GM18861 (cell line): Measurements from ENCODE around the gene PSMB5.

Experiments used
- ATAC-seq: cut with Tn5 transposase; IDR thresholded peaks from one replicate; pipeline ENCODE4 v1.9.1; 2021; ENCODE audit not compliant: unreplicated experiment

Gene PSMB5

GRCh38 chr14:22995889-22996625 is 38.6 kb downstream of the PSMB5 start:
- no peak for ATAC-seq

- no peak for ATAC-seq
Measured at GRCh38 chr14:22994762-22995275, 39.9 kb downstream of the PSMB5 start.

- no peak for ATAC-seq
Measured at GRCh38 chr14:22993517-22993916, 41.2 kb downstream of the PSMB5 start.

- no peak for ATAC-seq
Measured at GRCh38 chr14:22991852-22992251, 42.8 kb downstream of the PSMB5 start.

- no peak for ATAC-seq
Measured at GRCh38 chr14:22987291-22987690, 47.4 kb downstream of the PSMB5 start.

GRCh38 chr14:22986508-22987054 is 48.1 kb downstream of the PSMB5 start:
- ATAC-seq: no peak

- ATAC-seq: no peak
Measured at GRCh38 chr14:22985894-22986507, 48.7 kb downstream of the PSMB5 start.

- no peak for ATAC-seq
Measured at GRCh38 chr14:22984959-22985658, 49.6 kb downstream of the PSMB5 start.

GRCh38 chr14:22982477-22983245 is 52.0 kb downstream of the PSMB5 start, which contains the start of gene AJUBA:
Gene AJUBA (minus strand): TSS chr14:22982551. CDS start chr14:22982266, 285 bp downstream.
- no peak for ATAC-seq

GRCh38 chr14:22981876-22982476 is 52.7 kb downstream of the PSMB5 start:
- ATAC-seq: no peak

GRCh38 chr14:22981090-22981875 is 53.4 kb downstream of the PSMB5 start:
- no peak for ATAC-seq

- ATAC-seq: no peak
Measured at GRCh38 chr14:22980672-22981089, 54.0 kb downstream of the PSMB5 start.

- no peak for ATAC-seq
Measured at GRCh38 chr14:22979748-22980392, 54.8 kb downstream of the PSMB5 start.

GRCh38 chr14:22978981-22979671 is 55.6 kb downstream of the PSMB5 start:
- no peak for ATAC-seq

GRCh38 chr14:22978487-22978837 is 56.2 kb downstream of the PSMB5 start:
- ATAC-seq: no peak

GRCh38 chr14:22977684-22978486 is 56.8 kb downstream of the PSMB5 start:
- ATAC-seq: no peak

- no peak for ATAC-seq
Measured at GRCh38 chr14:22977434-22977683, 57.3 kb downstream of the PSMB5 start.
